PC-3 (cell line): ENCODE measurements around the gene ZNF488.

Source experiments
- EZH2phosphoT487 ChIP-seq: fragments of 300-600 bp; sonication (generic); IDR thresholded peaks from 2 replicates; pipeline ENCODE4 v1.6.1; 2018; ENCODE audit warnings: mild to moderate bottlenecking, antibody characterized with exemption, low read length, borderline replicate concordance
- TF ChIP-seq, protein P1 (sequence below): fragments of 300-600 bp; sonication (generic); conservative IDR thresholded peaks from 2 replicates; pipeline ENCODE4 v1.5.1; 2017; ENCODE audit warnings: antibody characterized with exemption, low read depth, mild to moderate bottlenecking, low read length

DNA sequence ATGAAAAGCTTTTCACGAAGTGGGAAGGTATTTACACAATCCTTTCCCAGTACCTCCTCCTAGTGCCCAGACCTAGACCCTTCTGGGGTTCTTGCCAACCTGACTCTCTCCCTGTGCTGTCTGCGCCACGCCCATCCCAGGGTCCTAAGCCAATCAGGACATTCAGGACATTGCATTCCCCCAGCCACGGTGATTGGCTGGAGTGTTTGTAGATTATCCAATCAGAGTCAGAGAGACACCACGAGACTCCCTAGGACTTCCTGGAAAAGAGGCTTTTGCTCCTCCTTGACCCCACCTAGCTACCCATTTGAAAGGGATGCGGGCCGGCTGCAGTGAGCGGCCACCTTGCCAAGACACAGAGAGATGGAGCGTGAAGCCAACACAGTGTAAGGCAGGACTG, 65.4 kb downstream of the ZNF488 start:
- TF ChIP-seq, protein P1, sequence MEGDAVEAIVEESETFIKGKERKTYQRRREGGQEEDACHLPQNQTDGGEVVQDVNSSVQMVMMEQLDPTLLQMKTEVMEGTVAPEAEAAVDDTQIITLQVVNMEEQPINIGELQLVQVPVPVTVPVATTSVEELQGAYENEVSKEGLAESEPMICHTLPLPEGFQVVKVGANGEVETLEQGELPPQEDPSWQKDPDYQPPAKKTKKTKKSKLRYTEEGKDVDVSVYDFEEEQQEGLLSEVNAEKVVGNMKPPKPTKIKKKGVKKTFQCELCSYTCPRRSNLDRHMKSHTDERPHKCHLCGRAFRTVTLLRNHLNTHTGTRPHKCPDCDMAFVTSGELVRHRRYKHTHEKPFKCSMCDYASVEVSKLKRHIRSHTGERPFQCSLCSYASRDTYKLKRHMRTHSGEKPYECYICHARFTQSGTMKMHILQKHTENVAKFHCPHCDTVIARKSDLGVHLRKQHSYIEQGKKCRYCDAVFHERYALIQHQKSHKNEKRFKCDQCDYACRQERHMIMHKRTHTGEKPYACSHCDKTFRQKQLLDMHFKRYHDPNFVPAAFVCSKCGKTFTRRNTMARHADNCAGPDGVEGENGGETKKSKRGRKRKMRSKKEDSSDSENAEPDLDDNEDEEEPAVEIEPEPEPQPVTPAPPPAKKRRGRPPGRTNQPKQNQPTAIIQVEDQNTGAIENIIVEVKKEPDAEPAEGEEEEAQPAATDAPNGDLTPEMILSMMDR = no peak
- no peak for TF ChIP-seq EZH2phosphoT487
